Transverse colon (tissue), 4 donors: Measurements from ENCODE around the gene CHKA. TPM values are rescaled to one million over a fixed set of nuclear protein-coding genes. Genes with fewer than 3 reads are reported as not detected.
A peak's percentile ranks its signal among the peaks of the same experiment; 100 is the strongest.

Experiments
- DNase-seq: peaks from one replicate; pipeline ENCODE4 v3.0.0-alpha.2; 2019
- H3K27ac ChIP-seq, 4 donors: fragments of 200-600 bp; sonication (generic); 2 replicates each; pipeline ENCODE4 v1.5.1; 2016 to 2018; ENCODE audit warnings: inconsistent platforms in 4 of 4
- H3K27me3 ChIP-seq: fragments of 200-600 bp; sonication (generic); 2 replicates; pipeline ENCODE4 v1.5.1; 2017; ENCODE audit warnings: inconsistent platforms
- H3K36me3 ChIP-seq, 4 donors: fragments of 200-600 bp; sonication (generic); 2 replicates each; pipeline ENCODE4 v1.5.1; 2017 to 2019; ENCODE audit warnings: inconsistent platforms in 4 of 4
- H3K4me1 ChIP-seq, 4 donors: fragments of 200-600 bp; sonication (generic); 2 replicates each; pipeline ENCODE4 v1.5.1; 2017 to 2020; ENCODE audit warnings: inconsistent platforms in 4 of 4
- H3K4me3 ChIP-seq, 4 donors: fragments of 200-600 bp; sonication (generic); 1 replicate in 1 of 4; 2 replicates in 3 of 4; pipeline versions ENCODE4 v1.5.1 to v1.6.1; 2017 to 2019; ENCODE audit warnings: inconsistent platforms in 4 of 4
- H3K9me3 ChIP-seq, 2 donors: fragments of 200-600 bp; sonication (generic); 2 replicates each; pipeline ENCODE4 v1.5.1; 2017 to 2019; ENCODE audit warnings: inconsistent platforms in 2 of 2
- CTCF ChIP-seq, 5 experiments: fragments of 200-600 bp in 3 of 5; fragments of 450-650 bp in 2 of 5; sonication (generic) in 3 of 5; IDR thresholded peaks; 1 replicate in 2 of 5; 2 replicates in 3 of 5; pipeline ENCODE4 v1.5.1; 2016 to 2017; ENCODE audit warnings: antibody characterized with exemption in 5 of 5, inconsistent platforms in 3 of 5, mild to moderate bottlenecking in 2 of 5, moderate library complexity in 1 of 5
- EP300 ChIP-seq: sonication (generic); formaldehyde crosslinking; IDR thresholded peaks from one replicate; pipeline ENCODE4 v1.6.1; 2017; ENCODE audit warnings: antibody characterized with exemption, low read depth
- POLR2A ChIP-seq: fragments of 450-650 bp; IDR thresholded peaks from one replicate; pipeline ENCODE4 v1.6.1; 2016; ENCODE audit warnings: antibody characterized with exemption, mild to moderate bottlenecking, moderate library complexity
- POLR2AphosphoS5 ChIP-seq, 3 donors: sonication (generic); formaldehyde crosslinking; IDR thresholded peaks; one replicate each; pipeline ENCODE4 v1.6.1; 2016; ENCODE audit warnings: antibody characterized with exemption in 3 of 3
- WGBS, 2 donors: methylation state at CpG; one replicate each; pipeline ENCODE4 v1.1.5; 2018; ENCODE audit warnings: low coverage in 1 of 2; 5-methylcytosine and 5-hydroxymethylcytosine counted together
- in situ Hi-C, 4 donors: fragments of 200-750 bp; cut with MboI; loops; one replicate each; pipeline versions ENCODE4 v1.15.0 to v1.15.1; 2017; ENCODE audit warnings: low sequenced_read_pairs in 3 of 4, low pct_ligation_motif_present in 1 of 4, low pct_unique_long_range_greater_than_20kb in 1 of 4
- intact Hi-C: fragments of 100-400 bp; cut with DNase I; formaldehyde crosslinking; loops from one replicate; pipeline ENCODE4 v1.15.1; 2023; ENCODE audit warnings: low total_unique reads
- total RNA-seq, 4 donors: library from RNA; depleted of rRNA; stranded (reverse); fragments of >200 nt; gene quantifications; one replicate each; pipeline ENCODE4 v1.1.0, GENCODE V29; 2016

The CHKA gene
- total RNA-seq, 4 donors from 2014 or later, result 41.6 to 253 (median 121) TPM

- DNase-seq, result peak; percentile 92
- intact Hi-C loops, result loop anchor here (10.0 kb wide), 1 partner anchor 86 kb away; the partner anchor contains the start of gene CHKA
- Histone ChIP-seq H3K27ac (peak within 1 kb of the TSS; percentile 86 to 93 (median 90)), H3K9me3 (no peaks in the 10 kb centered on the region), H3K27me3 (no peaks in the 10 kb centered on the region), H3K36me3 (peaks cover 0 to 5% (median 0%) of the 10 kb centered on the region in 4 donors), H3K4me3 (peak within 1 kb of the TSS; percentile 46 to 74 (median 65)), H3K4me1 (peaks cover 17 to 50% (median 34%) of the 10 kb centered on the region in 4 donors)
- 2% methylated on average over 45 of the region's 51 CpGs; no CpG with 5 or more reads in 1 of the 2 donors for WGBS, 2 donors
- TF ChIP-seq EP300, result no peak
- peak; percentile 97 to 98 (median 98) for TF ChIP-seq POLR2AphosphoS5 (IDR thresholded peaks at IDR 0.05)
- TF ChIP-seq CTCF (IDR thresholded peaks at IDR 0.05), result peak in 2 of 5 experiments; percentile 36 to 46
- peak; percentile 96 for TF ChIP-seq POLR2A
- in situ Hi-C loops, result no loop called here
Observed at GRCh38 chr11:68038718-68039525, 82.3 kb downstream of the CHKA start, which contains the start of gene TCIRG1. TSS of gene TCIRG1 (plus strand) at chr11:68039025. CDS start at chr11:68041272, 2,247 bp downstream.

GRCh38 chr11:68038226-68038717 is 82.9 kb downstream of the CHKA start:
- Histone ChIP-seq H3K27ac (peak overlapping the region; percentile 86 to 93 (median 90)), H3K4me3 (peak overlapping the region; percentile 46 to 74 (median 65)), H3K4me1 (peaks cover 17 to 50% (median 34%) of the 10 kb centered on the region in 4 donors), H3K9me3 (no peaks in the 10 kb centered on the region), H3K27me3 (no peaks in the 10 kb centered on the region), H3K36me3 (peaks cover 0 to 5% (median 0%) of the 10 kb centered on the region in 4 donors)
- TF ChIP-seq POLR2AphosphoS5 (IDR thresholded peaks at IDR 0.05) (no peak), POLR2A (no peak), EP300 (no peak), CTCF (IDR thresholded peaks at IDR 0.05) (no peak)
- WGBS, 2 donors, result 37% methylated on average over 8 of the region's 13 CpGs; no CpG with 5 or more reads in 1 of the 2 donors
- intact Hi-C loops (loop anchor here (10.0 kb wide), 1 partner anchor 87 kb away; the partner anchor contains the start of gene CHKA), in situ Hi-C loops (no loop called here)
- DNase-seq, result no peak

- Histone ChIP-seq H3K36me3 (no peaks in the 10 kb centered on the region), H3K4me1 (peaks cover 17 to 50% (median 34%) of the 10 kb centered on the region in 4 donors), H3K27ac (peak overlapping the region; percentile 86 to 93 (median 90)), H3K27me3 (no peaks in the 10 kb centered on the region), H3K4me3 (no peak overlapping the region), H3K9me3 (no peaks in the 10 kb centered on the region)
- in situ Hi-C loops, result no loop called here
- intact Hi-C loops, result loop anchor here (10.0 kb wide), 1 partner anchor 87 kb away; the partner anchor contains the start of gene CHKA
- DNase-seq, result no peak
- 86% methylated on average over 18 of the region's 20 CpGs; no CpG with 5 or more reads in 1 of the 2 donors for WGBS, 2 donors
- TF ChIP-seq POLR2AphosphoS5 (IDR thresholded peaks at IDR 0.05), result no peak
- no peak for TF ChIP-seq EP300
Observed at GRCh38 chr11:68037411-68038225, 83.6 kb downstream of the CHKA start.

- peaks cover 14 to 58% (median 37%) of the 10 kb centered on the region in 4 donors for H3K4me1 ChIP-seq
- DNase-seq, result peak; percentile 65
- intact Hi-C loops, result loop anchor here (10.0 kb wide), 1 partner anchor 88 kb away; the partner anchor contains the start of gene CHKA
- peak in 1 of 3 donors; percentile 22 for TF ChIP-seq POLR2AphosphoS5 (IDR thresholded peaks at IDR 0.05)
- no peak for TF ChIP-seq POLR2A
- no peaks in the 10 kb centered on the region for H3K27me3 ChIP-seq
- WGBS, 2 donors, result 71% methylated on average over 14 of the region's 14 CpGs; no CpG with 5 or more reads in 1 of the 2 donors
- in situ Hi-C loops, result no loop called here
- no peak overlapping the region for H3K4me3 ChIP-seq
- no peaks in the 10 kb centered on the region for H3K36me3 ChIP-seq
- H3K9me3 ChIP-seq, result no peaks in the 10 kb centered on the region
- peak overlapping the region; percentile 86 to 93 (median 90) for H3K27ac ChIP-seq
Observed at GRCh38 chr11:68036717-68037239, 84.4 kb downstream of the CHKA start.
